A673 (cell line): Measurements from ENCODE around the gene TCF7L2.

Source experiments
- CTCF ChIP-seq: fragments of 300-800, 200-600 bp; sonication (generic); conservative IDR thresholded peaks from 2 replicates; pipeline ENCODE4 v1.5.1; 2017; ENCODE audit warnings: low read depth, mild to moderate bottlenecking, antibody characterized with exemption, low read length, moderate library complexity, mixed read lengths
- EZH2 ChIP-seq: fragments of 200-600 bp; sonication (generic); IDR thresholded peaks from 2 replicates; pipeline ENCODE4 v1.6.1; 2017; ENCODE audit warnings: borderline replicate concordance, low read depth, mild to moderate bottlenecking, mixed read lengths, antibody characterized with exemption, low read length; ENCODE audit not compliant: poor library complexity, severe bottlenecking

GRCh38 chr10:113132591-113133121, 182.6 kb downstream of the TCF7L2 start:
- TF ChIP-seq EZH2 (no peak), CTCF (no peak)
